Esophagus muscularis mucosa (tissue), 4 donors: ENCODE measurements around the gene CNTNAP4.

ENCODE experiments used
- EP300 ChIP-seq: sonication (generic); formaldehyde crosslinking; IDR thresholded peaks from one replicate; pipeline ENCODE4 v1.6.1; 2017; ENCODE audit warnings: antibody characterized with exemption
- POLR2A ChIP-seq: fragments of 450-650 bp; IDR thresholded peaks from one replicate; pipeline ENCODE4 v1.6.1; 2017; ENCODE audit warnings: antibody characterized with exemption, moderate library complexity, mild to moderate bottlenecking, low read depth
- TF ChIP-seq, protein P1 (sequence below), 3 experiments: fragments of 200-600 bp in 2 of 3; fragments of 450-650 bp in 1 of 3; sonication (generic) in 2 of 3; IDR thresholded peaks; one replicate each; pipeline ENCODE4 v1.5.1; 2017 to 2019; ENCODE audit warnings: antibody characterized with exemption in 3 of 3, mild to moderate bottlenecking in 2 of 3, moderate library complexity in 1 of 3

GRCh38 chr16:76466871-76467270, 189.7 kb downstream of the CNTNAP4 start:
- TF ChIP-seq, protein P1, sequence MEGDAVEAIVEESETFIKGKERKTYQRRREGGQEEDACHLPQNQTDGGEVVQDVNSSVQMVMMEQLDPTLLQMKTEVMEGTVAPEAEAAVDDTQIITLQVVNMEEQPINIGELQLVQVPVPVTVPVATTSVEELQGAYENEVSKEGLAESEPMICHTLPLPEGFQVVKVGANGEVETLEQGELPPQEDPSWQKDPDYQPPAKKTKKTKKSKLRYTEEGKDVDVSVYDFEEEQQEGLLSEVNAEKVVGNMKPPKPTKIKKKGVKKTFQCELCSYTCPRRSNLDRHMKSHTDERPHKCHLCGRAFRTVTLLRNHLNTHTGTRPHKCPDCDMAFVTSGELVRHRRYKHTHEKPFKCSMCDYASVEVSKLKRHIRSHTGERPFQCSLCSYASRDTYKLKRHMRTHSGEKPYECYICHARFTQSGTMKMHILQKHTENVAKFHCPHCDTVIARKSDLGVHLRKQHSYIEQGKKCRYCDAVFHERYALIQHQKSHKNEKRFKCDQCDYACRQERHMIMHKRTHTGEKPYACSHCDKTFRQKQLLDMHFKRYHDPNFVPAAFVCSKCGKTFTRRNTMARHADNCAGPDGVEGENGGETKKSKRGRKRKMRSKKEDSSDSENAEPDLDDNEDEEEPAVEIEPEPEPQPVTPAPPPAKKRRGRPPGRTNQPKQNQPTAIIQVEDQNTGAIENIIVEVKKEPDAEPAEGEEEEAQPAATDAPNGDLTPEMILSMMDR (IDR thresholded peaks at IDR 0.05) = no peak
- TF ChIP-seq POLR2A (no peak), EP300 (no peak)
